Lung (tissue), 12 donors: ENCODE data around the gene C10orf53. TPM values are rescaled to one million over a fixed set of nuclear protein-coding genes. Genes with fewer than 3 reads are reported as not detected.

Experiments
- ATAC-seq: fragments of 200-7000 bp; cut with Tn5 transposase; one replicate; pipeline ENCODE4 v1.9.1; 2020; ENCODE audit warnings: moderate number of reproducible peaks; ENCODE audit not compliant: insufficient read depth, low FRiP score
- DNase-seq, 3 donors: peaks; one replicate each; pipeline ENCODE4 v3.0.0-alpha.2; 2013 to 2017
- H3K27ac ChIP-seq, 2 donors: one replicate each; pipeline ENCODE4 v1.5.1; 2013; ENCODE audit warnings: mild to moderate bottlenecking in 2 of 2, moderate library complexity in 2 of 2, control low read depth in 1 of 2, inconsistent platforms in 1 of 2, low read depth in 1 of 2, low read length in 1 of 2
- H3K27me3 ChIP-seq, 3 donors: one replicate each; pipeline ENCODE4 v1.5.1; 2013; ENCODE audit warnings: low read length in 2 of 3; ENCODE audit not compliant: control insufficient read depth in 3 of 3, insufficient read depth in 3 of 3
- H3K36me3 ChIP-seq, 4 donors: one replicate each; pipeline ENCODE4 v1.5.1; 2013; ENCODE audit warnings: low read length in 4 of 4, mild to moderate bottlenecking in 1 of 4, moderate library complexity in 1 of 4; ENCODE audit not compliant: control insufficient read depth in 4 of 4, insufficient read depth in 4 of 4
- H3K4me1 ChIP-seq, 5 donors: one replicate each; pipeline ENCODE4 v1.5.1; 2013; ENCODE audit warnings: low read length in 5 of 5, mild to moderate bottlenecking in 2 of 5, moderate library complexity in 1 of 5; ENCODE audit not compliant: control insufficient read depth in 5 of 5, insufficient read depth in 5 of 5
- H3K4me3 ChIP-seq: one replicate; pipeline ENCODE4 v1.5.1; 2013; ENCODE audit warnings: mild to moderate bottlenecking, control low read depth, moderate library complexity
- H3K9ac ChIP-seq, 2 donors: one replicate each; pipeline ENCODE4 v1.5.1; 2013; ENCODE audit warnings: low read length in 2 of 2, control low read depth in 1 of 2; ENCODE audit not compliant: insufficient read depth in 1 of 2
- H3K9me3 ChIP-seq, 4 donors: one replicate each; pipeline ENCODE4 v1.5.1; 2013; ENCODE audit warnings: low read length in 3 of 4, mild to moderate bottlenecking in 1 of 4, moderate library complexity in 1 of 4; ENCODE audit not compliant: control insufficient read depth in 4 of 4, insufficient read depth in 3 of 4
- CTCF ChIP-seq: IDR thresholded peaks from 2 replicates; pipeline ENCODE4 v1.5.1; 2012; ENCODE audit warnings: mild to moderate bottlenecking; ENCODE audit errors: control extremely low read depth, extremely low read depth
- WGBS, 2 donors: extraction: QIAGEN DNeasy Blood & Tissue Kit; methylation state at CpG; one replicate each; pipeline ENCODE4 v1.1.7; 2013; 5-methylcytosine and 5-hydroxymethylcytosine counted together
- polyA plus RNA-seq, 2 donors: library from polyadenylated mRNA; stranded (reverse); fragments of 200-250 nt; gene quantifications; one replicate each; pipeline ENCODE4 v1.2.1, GENCODE V29; 2013
- total RNA-seq, 2 donors: library from RNA; depleted of rRNA in 1 of 2; stranded (reverse); fragments of >200 nt in 1 of 2; gene quantifications; one replicate each; pipeline ENCODE4 v1.2.1, GENCODE V29; 2014 to 2021
- donor health status: control.
- donor health status: control.
- donor health status: Bipolar disorder and iron deficiency.
- donor health status: healthy.
- donor health status: DM: yes; HTN: yes; CAD: no.

C10orf53 gene
- total and polyA plus RNA-seq, 4 donors = 0.09 to 0.11 TPM; not detected in 2

- no peaks in the 10 kb centered on the region for H3K36me3 ChIP-seq
- DNase-seq (no peak), ATAC-seq (no peak)
- H3K27me3 ChIP-seq = peaks cover 0 to 6% (median 2%) of the 10 kb centered on the region in 3 donors
- TF ChIP-seq CTCF = no peak
- H3K4me1 ChIP-seq = no peaks in the 10 kb centered on the region
- 87 to 90% methylated on average over 15 of the region's 15 CpGs for WGBS, 2 donors
- no peak overlapping the region for H3K9ac ChIP-seq
- no peak overlapping the region for H3K4me3 ChIP-seq
- peaks cover 0 to 12% (median 2%) of the 10 kb centered on the region in 4 donors for H3K9me3 ChIP-seq
- H3K27ac ChIP-seq = no peak overlapping the region
Observed at GRCh38 chr10:49662169-49662830, 17.2 kb upstream of the C10orf53 start.

- H3K9ac ChIP-seq = no peak overlapping the region
- no peak for TF ChIP-seq CTCF
- WGBS, 2 donors = 71 to 73% methylated on average over 6 of the region's 6 CpGs
- peaks cover 2 to 6% (median 4%) of the 10 kb centered on the region in 3 donors for H3K27me3 ChIP-seq
- DNase-seq (no peak), ATAC-seq (no peak)
- no peak overlapping the region for H3K4me3 ChIP-seq
- peaks cover 0 to 14% (median 2%) of the 10 kb centered on the region in 4 donors for H3K9me3 ChIP-seq
- H3K4me1 ChIP-seq = no peaks in the 10 kb centered on the region
- H3K27ac ChIP-seq = no peak overlapping the region
- no peaks in the 10 kb centered on the region for H3K36me3 ChIP-seq
Observed at GRCh38 chr10:49663596-49663995, 15.9 kb upstream of the C10orf53 start.

- ATAC-seq = no peak
- no peak overlapping the region for H3K4me3 ChIP-seq
- H3K27ac ChIP-seq = no peak overlapping the region
- WGBS, 2 donors = 81 to 84% methylated on average over 7 of the region's 7 CpGs
- H3K4me1 ChIP-seq = no peaks in the 10 kb centered on the region
- no peak overlapping the region for H3K9ac ChIP-seq
- TF ChIP-seq CTCF = no peak
- DNase-seq = no peak
- H3K9me3 ChIP-seq = peaks cover 0 to 14% (median 2%) of the 10 kb centered on the region in 4 donors
- peaks cover 2 to 6% (median 4%) of the 10 kb centered on the region in 3 donors for H3K27me3 ChIP-seq
- H3K36me3 ChIP-seq = no peaks in the 10 kb centered on the region
Observed at GRCh38 chr10:49664006-49664841, 15.2 kb upstream of the C10orf53 start.
